ENCODE measurements around the gene NDUFV3.

DNA sequence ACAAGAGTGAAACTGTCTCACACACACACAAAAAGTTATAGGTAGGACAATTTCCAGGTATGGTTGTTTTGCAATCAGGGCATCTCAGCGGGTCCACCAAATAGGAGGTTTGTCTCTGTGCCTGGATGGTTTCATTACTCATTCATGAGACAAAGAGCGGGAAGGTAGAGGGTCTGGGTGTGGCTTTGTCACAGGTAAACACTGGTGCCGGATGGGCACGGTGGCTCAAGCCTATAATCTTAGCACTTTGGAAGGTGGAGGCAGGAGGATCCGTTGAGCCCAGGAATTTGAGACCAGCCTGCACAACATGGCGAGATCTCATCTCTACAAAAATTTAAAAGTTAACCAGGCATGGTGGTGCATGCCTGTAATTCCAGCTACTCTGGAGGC, 48.6 kb downstream of the NDUFV3 start:
- TF ChIP-seq, protein P1, sequence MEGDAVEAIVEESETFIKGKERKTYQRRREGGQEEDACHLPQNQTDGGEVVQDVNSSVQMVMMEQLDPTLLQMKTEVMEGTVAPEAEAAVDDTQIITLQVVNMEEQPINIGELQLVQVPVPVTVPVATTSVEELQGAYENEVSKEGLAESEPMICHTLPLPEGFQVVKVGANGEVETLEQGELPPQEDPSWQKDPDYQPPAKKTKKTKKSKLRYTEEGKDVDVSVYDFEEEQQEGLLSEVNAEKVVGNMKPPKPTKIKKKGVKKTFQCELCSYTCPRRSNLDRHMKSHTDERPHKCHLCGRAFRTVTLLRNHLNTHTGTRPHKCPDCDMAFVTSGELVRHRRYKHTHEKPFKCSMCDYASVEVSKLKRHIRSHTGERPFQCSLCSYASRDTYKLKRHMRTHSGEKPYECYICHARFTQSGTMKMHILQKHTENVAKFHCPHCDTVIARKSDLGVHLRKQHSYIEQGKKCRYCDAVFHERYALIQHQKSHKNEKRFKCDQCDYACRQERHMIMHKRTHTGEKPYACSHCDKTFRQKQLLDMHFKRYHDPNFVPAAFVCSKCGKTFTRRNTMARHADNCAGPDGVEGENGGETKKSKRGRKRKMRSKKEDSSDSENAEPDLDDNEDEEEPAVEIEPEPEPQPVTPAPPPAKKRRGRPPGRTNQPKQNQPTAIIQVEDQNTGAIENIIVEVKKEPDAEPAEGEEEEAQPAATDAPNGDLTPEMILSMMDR (IDR thresholded peaks at IDR 0.05; ENCODE audit: poor library complexity), result no peak
- no peak for TF ChIP-seq EZH2 (IDR thresholded peaks at IDR 0.05; ENCODE audit: borderline replicate concordance)

Data from hepatocyte (in vitro differentiated cells).